ACHN (cell line): ENCODE results near the gene QRICH2.

Experiments
- DNase-seq: peaks from one replicate; pipeline ENCODE4 v3.0.0-alpha.2; 2015
- in situ Hi-C: cut with HindIII; loops from 2 replicates; pipeline ENCODE4 v1.10.0; 2017; ENCODE audit warnings: low sequenced_read_pairs, low pct_ligation_motif_present, low pct_unique_long_range_greater_than_20kb

QRICH2 gene

GRCh38 chr17:76280650-76281049 is 27.4 kb downstream of the QRICH2 start:
- no peak for DNase-seq
- in situ Hi-C loops: no loop called here

- in situ Hi-C loops: no loop called here
- no peak for DNase-seq
Observed at GRCh38 chr17:76279742-76280287, 28.3 kb downstream of the QRICH2 start.

- in situ Hi-C loops: no loop called here
- DNase-seq: peak; percentile 83
Observed at GRCh38 chr17:76278952-76279741, 28.9 kb downstream of the QRICH2 start.

- in situ Hi-C loops: no loop called here
- no peak for DNase-seq
Observed at GRCh38 chr17:76278268-76278908, 29.7 kb downstream of the QRICH2 start.

- DNase-seq: no peak
- in situ Hi-C loops: no loop called here
Observed at GRCh38 chr17:76277300-76278267, 30.5 kb downstream of the QRICH2 start.

GRCh38 chr17:76276461-76277299 is 31.4 kb downstream of the QRICH2 start:
- in situ Hi-C loops: no loop called here
- DNase-seq: no peak

GRCh38 chr17:76276069-76276431 is 32.0 kb downstream of the QRICH2 start:
- in situ Hi-C loops: no loop called here
- no peak for DNase-seq

- DNase-seq: no peak
- in situ Hi-C loops: no loop called here
Observed at GRCh38 chr17:76275382-76276068, 32.6 kb downstream of the QRICH2 start.

- no peak for DNase-seq
- in situ Hi-C loops: no loop called here
Observed at GRCh38 chr17:76274112-76274956, 33.7 kb downstream of the QRICH2 start.

GRCh38 chr17:76273445-76274111 is 34.5 kb downstream of the QRICH2 start:
- DNase-seq: no peak
- in situ Hi-C loops: no loop called here

- in situ Hi-C loops: no loop called here
- no peak for DNase-seq
Observed at GRCh38 chr17:76272541-76273444, 35.3 kb downstream of the QRICH2 start.

GRCh38 chr17:76271669-76272540 is 36.2 kb downstream of the QRICH2 start:
- in situ Hi-C loops: no loop called here
- DNase-seq: no peak

GRCh38 chr17:76270770-76271668 is 37.1 kb downstream of the QRICH2 start:
- in situ Hi-C loops: no loop called here
- DNase-seq: no peak
